GM21786 (cell line): ENCODE data around the gene COPB1.
"Not testable (repeated sequence)": the region's sequence is repeated elsewhere in the genome, so short reads cannot be mapped to it uniquely, and the experiment has no call there.

ENCODE experiments used
- ATAC-seq: cut with Tn5 transposase; IDR thresholded peaks from one replicate; pipeline ENCODE4 v1.9.1; 2021; ENCODE audit not compliant: unreplicated experiment

Gene COPB1

GRCh38 chr11:14499560-14500180 is at the start of gene COPB1:
COPB1 (minus strand) TSS chr11:14499811; CDS start chr11:14498928, 883 bp downstream.
- ATAC-seq = peak; percentile 86

GRCh38 chr11:14547440-14547839 is 47.8 kb upstream of the COPB1 start:
- no peak for ATAC-seq

- no peak for ATAC-seq
These were observed 47.1 kb upstream of the COPB1 start for GRCh38 chr11:14546672-14547071.

GRCh38 chr11:14544611-14545010 is 45.0 kb upstream of the COPB1 start:
- ATAC-seq = peak; percentile 87

- no peak for ATAC-seq
These were observed 43.6 kb upstream of the COPB1 start for GRCh38 chr11:14543260-14543659.

GRCh38 chr11:14542324-14542723 is 42.7 kb upstream of the COPB1 start:
- ATAC-seq = no peak

GRCh38 chr11:14541192-14541947 is 41.8 kb upstream of the COPB1 start:
- no peak for ATAC-seq

- ATAC-seq = no peak
These were observed 40.4 kb upstream of the COPB1 start for GRCh38 chr11:14539982-14540421.

GRCh38 chr11:14538926-14539554 is 39.4 kb upstream of the COPB1 start:
- no peak for ATAC-seq

- no peak for ATAC-seq
These were observed 38.8 kb upstream of the COPB1 start for GRCh38 chr11:14538271-14538925.

GRCh38 chr11:14537134-14537599 is 37.6 kb upstream of the COPB1 start:
- peak; percentile 66 for ATAC-seq

GRCh38 chr11:14535166-14535565 is 35.6 kb upstream of the COPB1 start:
- ATAC-seq = not testable (repeated sequence)

GRCh38 chr11:14529951-14530350 is 30.3 kb upstream of the COPB1 start:
- no peak for ATAC-seq

GRCh38 chr11:14529321-14529720 is 29.7 kb upstream of the COPB1 start:
- no peak for ATAC-seq

GRCh38 chr11:14522801-14523200 is 23.2 kb upstream of the COPB1 start:
- no peak for ATAC-seq

GRCh38 chr11:14522245-14522644 is 22.6 kb upstream of the COPB1 start:
- no peak for ATAC-seq

- no peak for ATAC-seq
These were observed 21.1 kb upstream of the COPB1 start for GRCh38 chr11:14520747-14521151.

GRCh38 chr11:14519917-14520746 is 20.5 kb upstream of the COPB1 start, which contains the start of gene PSMA1:
PSMA1 (minus strand) TSS chr11:14520386; CDS start chr11:14520299, 87 bp downstream.
- peak; percentile 91 for ATAC-seq

GRCh38 chr11:14519597-14519916 is 19.9 kb upstream of the COPB1 start:
- peak; percentile 9 for ATAC-seq

GRCh38 chr11:14518820-14519219 is 19.2 kb upstream of the COPB1 start:
- ATAC-seq = no peak

GRCh38 chr11:14513800-14514199 is 14.2 kb upstream of the COPB1 start:
- no peak for ATAC-seq
